Measurements from ENCODE around the gene IQUB.

- TF ChIP-seq CTCF (IDR thresholded peaks at IDR 0.05): no peak
- peak; percentile 46 to 70 for TF ChIP-seq POLR2A (IDR thresholded peaks at IDR 0.05)
Observed at GRCh38 chr7:123557398-123558288, 23.2 kb upstream of the IQUB start, which contains the start of gene NDUFA5.

Data from Peyer's patch (tissue), 4 donors.